ENCODE results near the gene ZCWPW1. TPM values are rescaled to one million over a fixed set of nuclear protein-coding genes. Genes with fewer than 3 reads are reported as not detected.

The ZCWPW1 gene
- total and polyA plus RNA-seq, 2 experiments from 2014 or later, result 0.59 to 2.7 TPM

- no peak overlapping the region; the same call in 1 of the 2 replicates for H3K4me2 ChIP-seq
- H3K27ac Mint-ChIP-seq, result no peak overlapping the region; the same call in 1 of the 2 replicates
- H3K9me2 ChIP-seq (ENCODE audit: insufficient read depth), result no peaks in the 10 kb centered on the region
- H3K4me3 ChIP-seq, result no peak overlapping the region
- no peak overlapping the region for H2AFZ ChIP-seq
- TF ChIP-seq ZNF114 (CRISPR knock-in tag; IDR thresholded peaks at IDR 0.05) (no peak), CREB1 (CRISPR knock-in tag; IDR thresholded peaks at IDR 0.05; ENCODE audit: low read depth) (no peak), ETS1 (IDR thresholded peaks at IDR 0.05) (no peak), CTCF (conservative IDR thresholded peaks at IDR 0.05; ENCODE audit: low read depth in 2 of 2) (no peak), NANOG (IDR thresholded peaks at IDR 0.05; ENCODE audit: borderline replicate concordance) (no peak), STAT1 (IDR thresholded peaks at IDR 0.05; ENCODE audit: unreplicated experiment) (no peak), EZH2 (IDR thresholded peaks at IDR 0.05; ENCODE audit: low read depth, unreplicated experiment) (no peak), JUNB (IDR thresholded peaks at IDR 0.05; ENCODE audit: unreplicated experiment) (no peak), POLR2AphosphoS5 (IDR thresholded peaks at IDR 0.05; ENCODE audit: low read depth) (no peak), EZH2phosphoT487 (IDR thresholded peaks at IDR 0.05; ENCODE audit: unreplicated experiment) (no peak), ZNF331 (CRISPR knock-in tag; IDR thresholded peaks at IDR 0.05; ENCODE audit: low read depth) (no peak)
- TF ChIP-seq, protein P1, sequence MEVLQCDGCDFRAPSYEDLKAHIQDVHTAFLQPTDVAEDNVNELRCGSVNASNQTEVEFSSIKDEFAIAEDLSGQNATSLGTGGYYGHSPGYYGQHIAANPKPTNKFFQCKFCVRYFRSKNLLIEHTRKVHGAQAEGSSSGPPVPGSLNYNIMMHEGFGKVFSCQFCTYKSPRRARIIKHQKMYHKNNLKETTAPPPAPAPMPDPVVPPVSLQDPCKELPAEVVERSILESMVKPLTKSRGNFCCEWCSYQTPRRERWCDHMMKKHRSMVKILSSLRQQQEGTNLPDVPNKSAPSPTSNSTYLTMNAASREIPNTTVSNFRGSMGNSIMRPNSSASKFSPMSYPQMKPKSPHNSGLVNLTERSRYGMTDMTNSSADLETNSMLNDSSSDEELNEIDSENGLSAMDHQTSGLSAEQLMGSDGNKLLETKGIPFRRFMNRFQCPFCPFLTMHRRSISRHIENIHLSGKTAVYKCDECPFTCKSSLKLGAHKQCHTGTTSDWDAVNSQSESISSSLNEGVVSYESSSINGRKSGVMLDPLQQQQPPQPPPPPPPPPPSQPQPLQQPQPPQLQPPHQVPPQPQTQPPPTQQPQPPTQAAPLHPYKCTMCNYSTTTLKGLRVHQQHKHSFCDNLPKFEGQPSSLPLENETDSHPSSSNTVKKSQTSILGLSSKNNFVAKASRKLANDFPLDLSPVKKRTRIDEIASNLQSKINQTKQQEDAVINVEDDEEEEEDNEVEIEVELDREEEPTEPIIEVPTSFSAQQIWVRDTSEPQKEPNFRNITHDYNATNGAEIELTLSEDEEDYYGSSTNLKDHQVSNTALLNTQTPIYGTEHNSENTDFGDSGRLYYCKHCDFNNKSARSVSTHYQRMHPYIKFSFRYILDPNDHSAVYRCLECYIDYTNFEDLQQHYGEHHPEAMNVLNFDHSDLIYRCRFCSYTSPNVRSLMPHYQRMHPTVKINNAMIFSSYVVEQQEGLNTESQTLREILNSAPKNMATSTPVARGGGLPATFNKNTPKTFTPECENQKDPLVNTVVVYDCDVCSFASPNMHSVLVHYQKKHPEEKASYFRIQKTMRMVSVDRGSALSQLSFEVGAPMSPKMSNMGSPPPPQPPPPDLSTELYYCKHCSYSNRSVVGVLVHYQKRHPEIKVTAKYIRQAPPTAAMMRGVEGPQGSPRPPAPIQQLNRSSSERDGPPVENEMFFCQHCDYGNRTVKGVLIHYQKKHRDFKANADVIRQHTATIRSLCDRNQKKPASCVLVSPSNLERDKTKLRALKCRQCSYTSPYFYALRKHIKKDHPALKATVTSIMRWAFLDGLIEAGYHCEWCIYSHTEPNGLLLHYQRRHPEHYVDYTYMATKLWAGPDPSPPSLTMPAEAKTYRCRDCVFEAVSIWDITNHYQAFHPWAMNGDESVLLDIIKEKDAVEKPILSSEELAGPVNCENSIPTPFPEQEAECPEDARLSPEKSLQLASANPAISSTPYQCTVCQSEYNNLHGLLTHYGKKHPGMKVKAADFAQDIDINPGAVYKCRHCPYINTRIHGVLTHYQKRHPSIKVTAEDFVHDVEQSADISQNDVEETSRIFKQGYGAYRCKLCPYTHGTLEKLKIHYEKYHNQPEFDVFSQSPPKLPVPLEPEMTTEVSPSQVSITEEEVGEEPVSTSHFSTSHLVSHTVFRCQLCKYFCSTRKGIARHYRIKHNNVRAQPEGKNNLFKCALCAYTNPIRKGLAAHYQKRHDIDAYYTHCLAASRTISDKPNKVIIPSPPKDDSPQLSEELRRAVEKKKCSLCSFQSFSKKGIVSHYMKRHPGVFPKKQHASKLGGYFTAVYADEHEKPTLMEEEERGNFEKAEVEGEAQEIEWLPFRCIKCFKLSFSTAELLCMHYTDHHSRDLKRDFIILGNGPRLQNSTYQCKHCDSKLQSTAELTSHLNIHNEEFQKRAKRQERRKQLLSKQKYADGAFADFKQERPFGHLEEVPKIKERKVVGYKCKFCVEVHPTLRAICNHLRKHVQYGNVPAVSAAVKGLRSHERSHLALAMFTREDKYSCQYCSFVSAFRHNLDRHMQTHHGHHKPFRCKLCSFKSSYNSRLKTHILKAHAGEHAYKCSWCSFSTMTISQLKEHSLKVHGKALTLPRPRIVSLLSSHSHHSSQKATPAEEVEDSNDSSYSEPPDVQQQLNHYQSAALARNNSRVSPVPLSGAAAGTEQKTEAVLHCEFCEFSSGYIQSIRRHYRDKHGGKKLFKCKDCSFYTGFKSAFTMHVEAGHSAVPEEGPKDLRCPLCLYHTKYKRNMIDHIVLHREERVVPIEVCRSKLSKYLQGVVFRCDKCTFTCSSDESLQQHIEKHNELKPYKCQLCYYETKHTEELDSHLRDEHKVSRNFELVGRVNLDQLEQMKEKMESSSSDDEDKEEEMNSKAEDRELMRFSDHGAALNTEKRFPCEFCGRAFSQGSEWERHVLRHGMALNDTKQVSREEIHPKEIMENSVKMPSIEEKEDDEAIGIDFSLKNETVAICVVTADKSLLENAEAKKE (CRISPR knock-in tag; IDR thresholded peaks at IDR 0.05), result no peak
- TF ChIP-seq, protein P2, sequence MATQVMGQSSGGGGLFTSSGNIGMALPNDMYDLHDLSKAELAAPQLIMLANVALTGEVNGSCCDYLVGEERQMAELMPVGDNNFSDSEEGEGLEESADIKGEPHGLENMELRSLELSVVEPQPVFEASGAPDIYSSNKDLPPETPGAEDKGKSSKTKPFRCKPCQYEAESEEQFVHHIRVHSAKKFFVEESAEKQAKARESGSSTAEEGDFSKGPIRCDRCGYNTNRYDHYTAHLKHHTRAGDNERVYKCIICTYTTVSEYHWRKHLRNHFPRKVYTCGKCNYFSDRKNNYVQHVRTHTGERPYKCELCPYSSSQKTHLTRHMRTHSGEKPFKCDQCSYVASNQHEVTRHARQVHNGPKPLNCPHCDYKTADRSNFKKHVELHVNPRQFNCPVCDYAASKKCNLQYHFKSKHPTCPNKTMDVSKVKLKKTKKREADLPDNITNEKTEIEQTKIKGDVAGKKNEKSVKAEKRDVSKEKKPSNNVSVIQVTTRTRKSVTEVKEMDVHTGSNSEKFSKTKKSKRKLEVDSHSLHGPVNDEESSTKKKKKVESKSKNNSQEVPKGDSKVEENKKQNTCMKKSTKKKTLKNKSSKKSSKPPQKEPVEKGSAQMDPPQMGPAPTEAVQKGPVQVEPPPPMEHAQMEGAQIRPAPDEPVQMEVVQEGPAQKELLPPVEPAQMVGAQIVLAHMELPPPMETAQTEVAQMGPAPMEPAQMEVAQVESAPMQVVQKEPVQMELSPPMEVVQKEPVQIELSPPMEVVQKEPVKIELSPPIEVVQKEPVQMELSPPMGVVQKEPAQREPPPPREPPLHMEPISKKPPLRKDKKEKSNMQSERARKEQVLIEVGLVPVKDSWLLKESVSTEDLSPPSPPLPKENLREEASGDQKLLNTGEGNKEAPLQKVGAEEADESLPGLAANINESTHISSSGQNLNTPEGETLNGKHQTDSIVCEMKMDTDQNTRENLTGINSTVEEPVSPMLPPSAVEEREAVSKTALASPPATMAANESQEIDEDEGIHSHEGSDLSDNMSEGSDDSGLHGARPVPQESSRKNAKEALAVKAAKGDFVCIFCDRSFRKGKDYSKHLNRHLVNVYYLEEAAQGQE (IDR thresholded peaks at IDR 0.05; ENCODE audit: unreplicated experiment), result no peak
- peaks cover 5% of the 10 kb centered on the region; the same call in 2 of the 3 replicates for H3K36me3 Mint-ChIP-seq (ENCODE audit: low read depth)
- H3K27me3 ChIP-seq (ENCODE audit: insufficient read depth), result no peaks in the 10 kb centered on the region
- H3K36me3 ChIP-seq (ENCODE audit: insufficient read depth), result no peaks in the 10 kb centered on the region
- peaks cover 13% of the 10 kb centered on the region for H3K4me1 ChIP-seq (ENCODE audit: insufficient read depth)
- H3K27ac ChIP-seq (ENCODE audit: low read depth), result no peak overlapping the region
- no peak overlapping the region for H3K4me3 Mint-ChIP-seq
- H3K9me3 Mint-ChIP-seq, result no peaks in the 10 kb centered on the region
- peaks cover 8% of the 10 kb centered on the region for H3K27me3 Mint-ChIP-seq (ENCODE audit: insufficient read depth, low read depth, poor library complexity)
- 0 out of 2 replicates have a peak, but pooled peaks cover 7% of the 10 kb centered on the region for H3F3A ChIP-seq (replicated peaks; ENCODE audit: low read depth)
- DNase-seq (ENCODE audit: low spot score) (no peak), ATAC-seq (no peak)
- H4K20me1 ChIP-seq (replicated peaks; ENCODE audit: insufficient read depth), result no peaks in the 10 kb centered on the region; the same call in none of the 2 replicates
- peaks cover 43% of the 10 kb centered on the region for H3K4me1 Mint-ChIP-seq
- no peaks in the 10 kb centered on the region for H3K79me2 ChIP-seq (replicated peaks; ENCODE audit: insufficient read depth)
Measured at GRCh38 chr7:100371561-100372171, 56.8 kb downstream of the ZCWPW1 start.

Measured in GM23338 (cell line).